Neural cell (in vitro differentiated cells): ENCODE results near the gene MIOS. TPM values are rescaled to one million over a fixed set of nuclear protein-coding genes. Genes with fewer than 3 reads are reported as not detected.
"Not testable (repeated sequence)": the region's sequence is repeated elsewhere in the genome, so short reads cannot be mapped to it uniquely, and the experiment has no call there.

Source experiments
- H2AFZ ChIP-seq: fragments of 200-600, 300-800 bp; sonication (generic), shearing (Covaris generic); 2 replicates; pipeline ENCODE4 v1.6.0; 2014; ENCODE audit warnings: low read depth, mild to moderate bottlenecking, antibody characterized with exemption, low read length, moderate library complexity
- H3F3A ChIP-seq: fragments of 200-600 bp; shearing (Covaris generic); 2 replicates; pipeline ENCODE4 v1.6.1; 2016; ENCODE audit warnings: mild to moderate bottlenecking, moderate library complexity, mixed read lengths, antibody characterized with exemption, low read length; ENCODE audit not compliant: insufficient read depth, poor library complexity, severe bottlenecking
- H3K27ac ChIP-seq: fragments of 200-600, 300-800 bp; sonication (generic), shearing (Covaris generic); 2 replicates; pipeline ENCODE4 v1.5.1; 2014; ENCODE audit warnings: mild to moderate bottlenecking, low read length, moderate library complexity
- H3K27me3 ChIP-seq: fragments of 300-800, 200-600 bp; sonication (generic), shearing (Covaris generic); 2 replicates; pipeline ENCODE4 v1.6.0; 2014; ENCODE audit warnings: mild to moderate bottlenecking, low read depth, low read length, moderate library complexity; ENCODE audit not compliant: insufficient read depth
- H3K36me3 ChIP-seq: fragments of 300-800, 200-600 bp; sonication (generic), shearing (Covaris generic); 2 replicates; pipeline ENCODE4 v1.5.1; 2014; ENCODE audit warnings: mild to moderate bottlenecking, antibody characterized with exemption, low read length, moderate library complexity; ENCODE audit not compliant: insufficient read depth
- H3K4me2 ChIP-seq: fragments of 300-800, 200-600 bp; sonication (generic), shearing (Covaris generic); 2 replicates; pipeline ENCODE4 v1.6.0; 2014; ENCODE audit warnings: mild to moderate bottlenecking, low read length
- H3K4me3 ChIP-seq: fragments of 300-800, 200-600 bp; sonication (generic), shearing (Covaris generic); 2 replicates; pipeline ENCODE4 v1.5.1; 2014; ENCODE audit warnings: mild to moderate bottlenecking, low read length, moderate library complexity
- H3K79me2 ChIP-seq: fragments of 200-600 bp; shearing (Covaris generic); replicated peaks from 2 replicates; pipeline ENCODE4 v1.6.0; 2014; ENCODE audit warnings: mild to moderate bottlenecking, low read length, moderate library complexity; ENCODE audit not compliant: insufficient read depth
- H3K9ac ChIP-seq: fragments of 300-800, 200-600 bp; sonication (generic), shearing (Covaris generic); 2 replicates; pipeline ENCODE4 v1.6.1; 2016; ENCODE audit warnings: mild to moderate bottlenecking, low read length, mixed read lengths
- H3K9me2 ChIP-seq: fragments of 200-600 bp; shearing (Covaris generic); 2 replicates; pipeline ENCODE4 v1.6.1; 2016; ENCODE audit warnings: mild to moderate bottlenecking, low read length, mixed read lengths; ENCODE audit not compliant: insufficient read depth
- H3K9me3 ChIP-seq: fragments of 200-600, 300-800 bp; sonication (generic), shearing (Covaris generic); 2 replicates; pipeline ENCODE4 v1.6.1; 2016; ENCODE audit warnings: mild to moderate bottlenecking, mixed run types, low read length, moderate library complexity, mixed read lengths
- H4K20me1 ChIP-seq: fragments of 200-600 bp; shearing (Covaris generic); 2 replicates; pipeline ENCODE4 v1.6.1; 2016; ENCODE audit warnings: mild to moderate bottlenecking, mixed run types; ENCODE audit not compliant: insufficient read depth
- EP300 ChIP-seq: fragments of 450-650 bp; conservative IDR thresholded peaks from 2 replicates; pipeline ENCODE4 v1.6.1; 2014; ENCODE audit warnings: antibody characterized with exemption, mild to moderate bottlenecking, moderate library complexity; ENCODE audit not compliant: poor library complexity, severe bottlenecking
- EZH2 ChIP-seq: fragments of 200-600, 300-800 bp; shearing (Covaris generic), sonication (generic); IDR thresholded peaks from 2 replicates; pipeline ENCODE4 v1.6.1; 2014; ENCODE audit warnings: antibody characterized with exemption, low read length, borderline replicate concordance, mild to moderate bottlenecking; ENCODE audit not compliant: insufficient read depth, poor library complexity, severe bottlenecking
- MXI1 ChIP-seq: fragments of 450-650 bp; conservative IDR thresholded peaks from 2 replicates; pipeline ENCODE4 v1.6.1; 2014; ENCODE audit warnings: antibody characterized with exemption, mild to moderate bottlenecking; ENCODE audit not compliant: poor library complexity, severe bottlenecking
- POLR2AphosphoS5 ChIP-seq: IDR thresholded peaks from 2 replicates; pipeline ENCODE4 v1.6.1; 2012
- RAD21 ChIP-seq: fragments of 450-650 bp; conservative IDR thresholded peaks from 2 replicates; pipeline ENCODE4 v1.6.1; 2014; ENCODE audit warnings: antibody characterized with exemption, mild to moderate bottlenecking, moderate library complexity
- SMC3 ChIP-seq: fragments of 450-650 bp; conservative IDR thresholded peaks from 2 replicates; pipeline ENCODE4 v1.6.1; 2014; ENCODE audit warnings: antibody characterized with exemption, mild to moderate bottlenecking, moderate library complexity; ENCODE audit not compliant: poor library complexity
- TAF1 ChIP-seq: IDR thresholded peaks from 2 replicates; pipeline ENCODE4 v1.6.1; 2012; ENCODE audit warnings: low read depth
- polyA plus RNA-seq: library from polyadenylated mRNA; depleted of rRNA; stranded (reverse); fragments of >200 nt; gene quantifications from 2 replicates; pipeline ENCODE4 v1.2.3, GENCODE V29; 2014
- TF ChIP-seq, protein P1 (sequence below): IDR thresholded peaks from 2 replicates; pipeline ENCODE4 v1.6.1; 2012; ENCODE audit warnings: borderline replicate concordance
- TF ChIP-seq, protein P2 (sequence below): fragments of 450-650 bp; IDR thresholded peaks from 2 replicates; pipeline ENCODE4 v1.5.1; 2014; ENCODE audit warnings: antibody characterized with exemption, mild to moderate bottlenecking, moderate library complexity; ENCODE audit not compliant: poor library complexity, severe bottlenecking

MIOS gene
- polyA plus RNA-seq, 1 donor from 2014 or later, result 52.2 TPM

DNA sequence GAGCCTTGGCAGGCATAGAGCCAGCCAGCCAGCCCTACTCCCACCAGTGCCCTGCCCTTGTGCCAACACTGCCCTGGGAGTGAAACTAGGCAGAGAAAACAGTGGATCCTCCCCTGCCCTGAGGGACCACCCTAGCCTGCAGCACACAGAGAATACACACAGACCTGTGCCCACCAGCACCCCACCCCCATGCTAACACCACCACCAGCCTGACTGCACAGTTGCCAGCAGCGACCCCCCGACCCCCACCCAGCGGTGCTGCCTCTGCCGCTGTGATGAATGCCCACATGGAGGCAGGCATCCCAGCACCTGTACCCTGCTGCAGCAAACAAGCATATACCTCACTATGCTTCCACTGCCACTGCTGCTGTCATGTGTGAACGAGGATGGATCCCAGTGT, 9.4 kb upstream of the MIOS start:
- H3K4me3 ChIP-seq, result no peak overlapping the region
- TF ChIP-seq RAD21 (no peak), EZH2 (no peak), EP300 (no peak), SMC3 (no peak), MXI1 (no peak), TAF1 (no peak), POLR2AphosphoS5 (no peak)
- TF ChIP-seq, protein P1, sequence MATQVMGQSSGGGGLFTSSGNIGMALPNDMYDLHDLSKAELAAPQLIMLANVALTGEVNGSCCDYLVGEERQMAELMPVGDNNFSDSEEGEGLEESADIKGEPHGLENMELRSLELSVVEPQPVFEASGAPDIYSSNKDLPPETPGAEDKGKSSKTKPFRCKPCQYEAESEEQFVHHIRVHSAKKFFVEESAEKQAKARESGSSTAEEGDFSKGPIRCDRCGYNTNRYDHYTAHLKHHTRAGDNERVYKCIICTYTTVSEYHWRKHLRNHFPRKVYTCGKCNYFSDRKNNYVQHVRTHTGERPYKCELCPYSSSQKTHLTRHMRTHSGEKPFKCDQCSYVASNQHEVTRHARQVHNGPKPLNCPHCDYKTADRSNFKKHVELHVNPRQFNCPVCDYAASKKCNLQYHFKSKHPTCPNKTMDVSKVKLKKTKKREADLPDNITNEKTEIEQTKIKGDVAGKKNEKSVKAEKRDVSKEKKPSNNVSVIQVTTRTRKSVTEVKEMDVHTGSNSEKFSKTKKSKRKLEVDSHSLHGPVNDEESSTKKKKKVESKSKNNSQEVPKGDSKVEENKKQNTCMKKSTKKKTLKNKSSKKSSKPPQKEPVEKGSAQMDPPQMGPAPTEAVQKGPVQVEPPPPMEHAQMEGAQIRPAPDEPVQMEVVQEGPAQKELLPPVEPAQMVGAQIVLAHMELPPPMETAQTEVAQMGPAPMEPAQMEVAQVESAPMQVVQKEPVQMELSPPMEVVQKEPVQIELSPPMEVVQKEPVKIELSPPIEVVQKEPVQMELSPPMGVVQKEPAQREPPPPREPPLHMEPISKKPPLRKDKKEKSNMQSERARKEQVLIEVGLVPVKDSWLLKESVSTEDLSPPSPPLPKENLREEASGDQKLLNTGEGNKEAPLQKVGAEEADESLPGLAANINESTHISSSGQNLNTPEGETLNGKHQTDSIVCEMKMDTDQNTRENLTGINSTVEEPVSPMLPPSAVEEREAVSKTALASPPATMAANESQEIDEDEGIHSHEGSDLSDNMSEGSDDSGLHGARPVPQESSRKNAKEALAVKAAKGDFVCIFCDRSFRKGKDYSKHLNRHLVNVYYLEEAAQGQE, result no peak
- TF ChIP-seq, protein P2, sequence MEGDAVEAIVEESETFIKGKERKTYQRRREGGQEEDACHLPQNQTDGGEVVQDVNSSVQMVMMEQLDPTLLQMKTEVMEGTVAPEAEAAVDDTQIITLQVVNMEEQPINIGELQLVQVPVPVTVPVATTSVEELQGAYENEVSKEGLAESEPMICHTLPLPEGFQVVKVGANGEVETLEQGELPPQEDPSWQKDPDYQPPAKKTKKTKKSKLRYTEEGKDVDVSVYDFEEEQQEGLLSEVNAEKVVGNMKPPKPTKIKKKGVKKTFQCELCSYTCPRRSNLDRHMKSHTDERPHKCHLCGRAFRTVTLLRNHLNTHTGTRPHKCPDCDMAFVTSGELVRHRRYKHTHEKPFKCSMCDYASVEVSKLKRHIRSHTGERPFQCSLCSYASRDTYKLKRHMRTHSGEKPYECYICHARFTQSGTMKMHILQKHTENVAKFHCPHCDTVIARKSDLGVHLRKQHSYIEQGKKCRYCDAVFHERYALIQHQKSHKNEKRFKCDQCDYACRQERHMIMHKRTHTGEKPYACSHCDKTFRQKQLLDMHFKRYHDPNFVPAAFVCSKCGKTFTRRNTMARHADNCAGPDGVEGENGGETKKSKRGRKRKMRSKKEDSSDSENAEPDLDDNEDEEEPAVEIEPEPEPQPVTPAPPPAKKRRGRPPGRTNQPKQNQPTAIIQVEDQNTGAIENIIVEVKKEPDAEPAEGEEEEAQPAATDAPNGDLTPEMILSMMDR, result no peak
- H3K9ac ChIP-seq, result no peak overlapping the region
- no peak overlapping the region for H3K4me2 ChIP-seq
- H3K27me3 ChIP-seq, result no peaks in the 10 kb centered on the region
- no peaks in the 10 kb centered on the region for H3K79me2 ChIP-seq
- no peaks in the 10 kb centered on the region for H3K9me2 ChIP-seq
- no peaks in the 10 kb centered on the region for H3F3A ChIP-seq
- no peak overlapping the region for H2AFZ ChIP-seq
- no peaks in the 10 kb centered on the region for H3K9me3 ChIP-seq
- no peak overlapping the region for H3K27ac ChIP-seq
- no peaks in the 10 kb centered on the region for H3K36me3 ChIP-seq
- H4K20me1 ChIP-seq, result no peaks in the 10 kb centered on the region

DNA sequence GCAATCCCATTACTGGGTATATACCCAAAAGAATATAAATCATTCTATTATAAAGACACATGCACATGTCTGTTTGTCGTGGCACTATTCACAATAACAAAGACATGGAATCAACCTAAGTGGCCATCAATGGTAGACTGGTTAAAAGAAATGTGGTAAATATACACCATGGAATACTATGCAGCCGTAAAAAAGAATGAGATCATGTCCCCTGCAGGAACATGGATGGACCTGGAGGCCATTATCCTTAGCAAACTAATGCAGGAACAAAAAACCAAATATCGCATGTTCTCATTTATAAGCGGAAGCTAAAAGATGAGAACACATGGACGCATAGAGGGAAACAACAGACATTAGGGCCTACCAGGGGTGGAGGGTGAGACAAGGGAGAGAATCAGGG, 5.1 kb upstream of the MIOS start:
- not testable (repeated sequence) for H3K9me2 ChIP-seq, H3F3A ChIP-seq, H3K27ac ChIP-seq, H3K4me2 ChIP-seq, H3K9ac ChIP-seq, H3K4me3 ChIP-seq, H3K9me3 ChIP-seq, H4K20me1 ChIP-seq, H3K36me3 ChIP-seq, H3K79me2 ChIP-seq, H3K27me3 ChIP-seq, H2AFZ ChIP-seq

DNA sequence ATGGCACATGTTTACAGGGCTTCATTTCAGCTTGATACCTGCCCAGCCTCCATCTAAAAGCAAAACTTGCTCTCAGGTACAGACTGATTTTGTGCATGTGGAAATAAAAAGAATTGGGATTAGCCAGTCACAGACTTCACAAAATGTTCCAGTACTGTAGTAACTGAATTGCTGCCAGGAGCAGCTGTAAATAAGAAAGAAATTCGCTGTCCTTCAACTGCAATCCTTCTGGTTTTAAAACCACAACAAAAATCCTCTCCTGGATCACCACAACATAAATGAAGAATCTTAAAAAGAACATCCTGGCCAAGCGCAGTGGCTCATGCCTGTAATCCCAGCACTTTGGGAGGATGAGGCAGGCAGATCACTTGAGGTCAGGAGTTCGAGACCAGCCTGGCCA, 3.9 kb upstream of the MIOS start:
- Histone ChIP-seq H3K27ac (no peak overlapping the region), H3K4me2 (no peak overlapping the region), H3F3A (peaks cover 3% of the 10 kb centered on the region), H3K4me3 (no peak overlapping the region), H3K79me2 (no peaks in the 10 kb centered on the region), H4K20me1 (no peaks in the 10 kb centered on the region), H2AFZ (no peak overlapping the region), H3K9ac (no peak overlapping the region), H3K9me3 (no peaks in the 10 kb centered on the region), H3K27me3 (no peaks in the 10 kb centered on the region), H3K9me2 (no peaks in the 10 kb centered on the region), H3K36me3 (no peaks in the 10 kb centered on the region)
- TF ChIP-seq, protein P1, result no peak
- TF ChIP-seq EP300 (no peak), SMC3 (no peak), TAF1 (no peak), MXI1 (no peak), EZH2 (no peak), POLR2AphosphoS5 (no peak), RAD21 (no peak)
- TF ChIP-seq, protein P2, result no peak
